COLO668 (cell line): Measurements from ENCODE around the gene CNTNAP1.
A peak's percentile ranks its signal among the peaks of the same experiment; 100 is the strongest.

ENCODE experiments used
- DNase-seq: peaks from one replicate; lab custom pipeline; 2025; ENCODE audit not compliant: unreplicated experiment; lab: John Stamatoyannopoulos, UW

CNTNAP1 gene

GRCh38 chr17:42670789-42671657, 11.3 kb upstream of the CNTNAP1 start:
- DNase-seq: no peak

GRCh38 chr17:42672038-42672437, 10.3 kb upstream of the CNTNAP1 start:
- no peak for DNase-seq

- DNase-seq: no peak
Measured at GRCh38 chr17:42673266-42673884, 9.0 kb upstream of the CNTNAP1 start.

GRCh38 chr17:42673885-42674754, 8.2 kb upstream of the CNTNAP1 start:
- DNase-seq: no peak

GRCh38 chr17:42674755-42675347, 7.5 kb upstream of the CNTNAP1 start:
- peak; percentile 66 for DNase-seq

GRCh38 chr17:42675348-42675964, 6.9 kb upstream of the CNTNAP1 start:
- peak; percentile 51 for DNase-seq

- peak; percentile 44 for DNase-seq
Measured at GRCh38 chr17:42675965-42676423, 6.3 kb upstream of the CNTNAP1 start.

- DNase-seq: peak; percentile 42
Measured at GRCh38 chr17:42676424-42677011, 5.8 kb upstream of the CNTNAP1 start, which contains the start of gene PLEKHH3. Gene PLEKHH3, minus strand, starts transcription at chr17:42676994. Its CDS starts 431 bp downstream, at chr17:42676563.

- DNase-seq: peak; percentile 97
Measured at GRCh38 chr17:42677012-42677857, 5.1 kb upstream of the CNTNAP1 start.

GRCh38 chr17:42677921-42678781, 4.2 kb upstream of the CNTNAP1 start:
- DNase-seq: peak; percentile 91

GRCh38 chr17:42678951-42679491, 3.3 kb upstream of the CNTNAP1 start:
- peak; percentile 39 for DNase-seq

GRCh38 chr17:42679492-42680330, 2.6 kb upstream of the CNTNAP1 start:
- DNase-seq: peak; percentile 86

GRCh38 chr17:42680331-42680808, 2.0 kb upstream of the CNTNAP1 start:
- DNase-seq: peak; percentile 44

- DNase-seq: peak; percentile 60
Measured at GRCh38 chr17:42682722-42683403, 532 bp downstream of the CNTNAP1 start.

- DNase-seq: no peak
Measured at GRCh38 chr17:42683407-42684034, 1.2 kb downstream of the CNTNAP1 start.
